Loucy (cell line): ENCODE measurements around the gene CTIF.

Experiments used
- H2AFZ ChIP-seq: fragments of 200-600 bp; sonication (generic); 2 replicates; pipeline ENCODE4 v1.6.0; 2016; ENCODE audit warnings: antibody characterized with exemption, mild to moderate bottlenecking, low read length, moderate library complexity
- H3F3A ChIP-seq: fragments of 200-600 bp; 2 replicates; pipeline ENCODE4 v1.6.0; 2016; ENCODE audit warnings: antibody characterized with exemption, low read depth, mild to moderate bottlenecking
- H3K27me3 ChIP-seq: fragments of 200-600 bp; sonication (generic); 2 replicates; pipeline ENCODE4 v1.6.1; 2014; ENCODE audit warnings: low read length, mild to moderate bottlenecking; ENCODE audit not compliant: insufficient read depth, poor library complexity, severe bottlenecking
- H3K36me3 ChIP-seq: fragments of 200-600 bp; sonication (generic); 2 replicates; pipeline ENCODE4 v1.6.1; 2016; ENCODE audit warnings: low read length; ENCODE audit not compliant: insufficient read depth
- H3K4me1 ChIP-seq: fragments of 200-600 bp; sonication (generic); 2 replicates; pipeline ENCODE4 v1.5.1; 2014; ENCODE audit warnings: low read length, mild to moderate bottlenecking; ENCODE audit not compliant: insufficient read depth, poor library complexity, severe bottlenecking
- H3K4me2 ChIP-seq: fragments of 200-600 bp; sonication (generic); 2 replicates; pipeline ENCODE4 v1.6.0; 2014; ENCODE audit warnings: antibody characterized with exemption, low read length, low read depth, mild to moderate bottlenecking; ENCODE audit not compliant: poor library complexity, severe bottlenecking
- H3K4me3 ChIP-seq: fragments of 200-600 bp; sonication (generic); 2 replicates; pipeline ENCODE4 v1.5.1; 2014; ENCODE audit warnings: low read length, mild to moderate bottlenecking, mixed read lengths; ENCODE audit not compliant: poor library complexity, severe bottlenecking
- H3K79me2 ChIP-seq: fragments of 200-600 bp; sonication (generic); 2 replicates; pipeline ENCODE4 v1.6.1; 2014; ENCODE audit warnings: low read length; ENCODE audit not compliant: insufficient read depth
- H3K9ac ChIP-seq: fragments of 200-600 bp; sonication (generic); 2 replicates; pipeline ENCODE4 v1.6.0; 2014; ENCODE audit warnings: mild to moderate bottlenecking, low read depth, low read length, moderate library complexity; ENCODE audit not compliant: poor library complexity, severe bottlenecking
- H3K9me2 ChIP-seq: fragments of 200-600 bp; sonication (generic); replicated peaks from 2 replicates; pipeline ENCODE4 v1.6.1; 2016; ENCODE audit warnings: low read depth, low read length, mixed read lengths
- H3K9me3 ChIP-seq: fragments of 200-600 bp; sonication (generic); 2 replicates; pipeline ENCODE4 v1.6.1; 2014; ENCODE audit warnings: mild to moderate bottlenecking, antibody characterized with exemption, low read length, low read depth; ENCODE audit not compliant: insufficient read depth
- H4K20me1 ChIP-seq: fragments of 200-600 bp; sonication (generic); 2 replicates; pipeline ENCODE4 v1.6.0; 2014; ENCODE audit warnings: antibody characterized with exemption, low read length, mild to moderate bottlenecking; ENCODE audit not compliant: insufficient read depth, poor library complexity, severe bottlenecking
- EZH2phosphoT487 ChIP-seq: fragments of 200-600 bp; IDR thresholded peaks from 2 replicates; pipeline ENCODE4 v1.6.1; 2018; ENCODE audit warnings: antibody characterized with exemption, mild to moderate bottlenecking, moderate library complexity, borderline replicate concordance
- TF ChIP-seq, protein P1 (sequence below): fragments of 200-600 bp; sonication (generic); conservative IDR thresholded peaks from 2 replicates; pipeline ENCODE4 v1.5.1; 2014; ENCODE audit warnings: mild to moderate bottlenecking, antibody characterized with exemption, low read length

CTIF gene

DNA sequence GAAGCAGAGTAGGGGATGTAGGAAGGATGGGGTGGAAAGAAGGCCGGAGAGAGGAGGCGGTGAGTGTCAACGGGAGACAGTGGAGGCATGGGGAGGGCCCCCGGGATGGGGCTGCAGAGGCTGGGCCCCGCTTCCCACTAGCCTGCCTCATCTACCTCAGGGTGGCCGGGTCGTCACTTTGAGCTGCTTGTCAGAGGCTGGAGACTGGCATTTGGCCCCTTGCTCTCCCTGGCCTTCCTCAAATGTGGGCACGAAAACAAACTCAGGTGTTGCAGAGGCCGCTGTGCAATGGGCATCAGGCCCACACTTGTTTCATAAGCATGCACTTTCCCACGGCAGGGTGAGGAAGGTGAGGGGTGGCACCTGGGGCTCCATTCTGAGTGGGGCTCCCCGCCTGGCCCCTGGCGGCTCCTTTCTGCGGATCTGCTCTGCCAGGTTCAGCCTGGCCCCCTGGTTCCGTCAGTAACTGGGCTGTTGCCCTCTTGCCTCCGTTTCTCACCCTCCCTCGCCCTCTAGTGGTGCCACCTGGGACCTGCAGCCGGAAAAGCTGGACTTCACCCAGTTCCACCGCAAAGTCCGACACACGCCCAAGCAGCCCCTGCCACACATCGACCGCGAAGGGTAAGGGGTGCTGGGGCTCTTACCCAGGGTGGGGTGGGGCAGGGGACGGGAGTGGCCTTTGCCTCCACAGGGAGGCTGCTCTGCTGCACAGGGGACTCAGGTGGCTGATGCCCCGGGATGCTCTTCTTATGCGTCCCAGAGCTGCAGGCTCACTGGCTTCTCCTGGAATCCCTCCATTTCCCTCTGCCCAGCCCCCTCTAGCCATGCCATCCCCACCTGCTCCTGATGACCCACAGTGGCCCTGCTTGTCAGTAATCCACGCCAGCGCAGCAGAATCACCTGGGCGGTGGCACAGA lies 125.4 kb downstream of the CTIF start:
- H3K4me1 ChIP-seq, result no peaks in the 10 kb centered on the region

DNA sequence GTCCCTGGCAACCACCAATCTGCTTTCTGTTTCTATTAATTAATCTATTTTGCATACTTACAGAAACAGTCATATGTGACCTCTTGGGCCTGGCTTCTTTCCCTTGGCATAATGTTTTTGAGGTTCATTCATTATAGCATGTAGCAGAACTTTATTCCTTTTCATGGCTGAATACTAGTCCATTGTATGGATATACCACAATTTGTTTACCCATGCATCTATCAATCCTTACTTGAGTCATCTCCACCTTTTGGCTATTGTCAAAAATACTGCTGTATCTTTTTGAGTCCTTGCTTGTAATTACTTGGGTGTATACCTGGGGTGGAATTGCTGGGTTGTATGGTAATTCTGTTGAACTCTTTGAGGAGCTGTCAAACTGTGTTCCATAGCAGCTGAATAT lies 126.8 kb downstream of the CTIF start:
- no peak overlapping the region for H3K4me2 ChIP-seq
- no peak overlapping the region for H3K4me3 ChIP-seq
- no peaks in the 10 kb centered on the region for H3K4me1 ChIP-seq
- H3K27me3 ChIP-seq, result no peaks in the 10 kb centered on the region
- H2AFZ ChIP-seq, result no peak overlapping the region
- peaks cover 28% of the 10 kb centered on the region; the same call in 1 of the 2 replicates for H3K36me3 ChIP-seq
- H3K9ac ChIP-seq, result no peak overlapping the region
- no peaks in the 10 kb centered on the region for H3K79me2 ChIP-seq
- H3F3A ChIP-seq, result no peaks in the 10 kb centered on the region
- no peaks in the 10 kb centered on the region for H4K20me1 ChIP-seq
- no peaks in the 10 kb centered on the region for H3K9me2 ChIP-seq
- 0 out of 2 replicates have a peak, but pooled peaks cover 6% of the 10 kb centered on the region for H3K9me3 ChIP-seq
- TF ChIP-seq EZH2phosphoT487, result no peak
- TF ChIP-seq, protein P1, sequence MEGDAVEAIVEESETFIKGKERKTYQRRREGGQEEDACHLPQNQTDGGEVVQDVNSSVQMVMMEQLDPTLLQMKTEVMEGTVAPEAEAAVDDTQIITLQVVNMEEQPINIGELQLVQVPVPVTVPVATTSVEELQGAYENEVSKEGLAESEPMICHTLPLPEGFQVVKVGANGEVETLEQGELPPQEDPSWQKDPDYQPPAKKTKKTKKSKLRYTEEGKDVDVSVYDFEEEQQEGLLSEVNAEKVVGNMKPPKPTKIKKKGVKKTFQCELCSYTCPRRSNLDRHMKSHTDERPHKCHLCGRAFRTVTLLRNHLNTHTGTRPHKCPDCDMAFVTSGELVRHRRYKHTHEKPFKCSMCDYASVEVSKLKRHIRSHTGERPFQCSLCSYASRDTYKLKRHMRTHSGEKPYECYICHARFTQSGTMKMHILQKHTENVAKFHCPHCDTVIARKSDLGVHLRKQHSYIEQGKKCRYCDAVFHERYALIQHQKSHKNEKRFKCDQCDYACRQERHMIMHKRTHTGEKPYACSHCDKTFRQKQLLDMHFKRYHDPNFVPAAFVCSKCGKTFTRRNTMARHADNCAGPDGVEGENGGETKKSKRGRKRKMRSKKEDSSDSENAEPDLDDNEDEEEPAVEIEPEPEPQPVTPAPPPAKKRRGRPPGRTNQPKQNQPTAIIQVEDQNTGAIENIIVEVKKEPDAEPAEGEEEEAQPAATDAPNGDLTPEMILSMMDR, result no peak

More for the DNA sequence above, 125.4 kb downstream of the CTIF start:
- Histone ChIP-seq H3K27me3 (no peaks in the 10 kb centered on the region), H3K4me2 (no peak overlapping the region), H3F3A (no peaks in the 10 kb centered on the region), H2AFZ (no peak overlapping the region), H3K4me3 (no peak overlapping the region), H3K9me3 (0 out of 2 replicates have a peak, but pooled peaks cover 6% of the 10 kb centered on the region), H4K20me1 (no peaks in the 10 kb centered on the region), H3K36me3 (peaks cover 20% of the 10 kb centered on the region; the same call in 1 of the 2 replicates), H3K9me2 (no peaks in the 10 kb centered on the region), H3K9ac (no peak overlapping the region), H3K79me2 (no peaks in the 10 kb centered on the region)
- no peak for TF ChIP-seq EZH2phosphoT487
- TF ChIP-seq, protein P1, result peak; percentile 95

DNA sequence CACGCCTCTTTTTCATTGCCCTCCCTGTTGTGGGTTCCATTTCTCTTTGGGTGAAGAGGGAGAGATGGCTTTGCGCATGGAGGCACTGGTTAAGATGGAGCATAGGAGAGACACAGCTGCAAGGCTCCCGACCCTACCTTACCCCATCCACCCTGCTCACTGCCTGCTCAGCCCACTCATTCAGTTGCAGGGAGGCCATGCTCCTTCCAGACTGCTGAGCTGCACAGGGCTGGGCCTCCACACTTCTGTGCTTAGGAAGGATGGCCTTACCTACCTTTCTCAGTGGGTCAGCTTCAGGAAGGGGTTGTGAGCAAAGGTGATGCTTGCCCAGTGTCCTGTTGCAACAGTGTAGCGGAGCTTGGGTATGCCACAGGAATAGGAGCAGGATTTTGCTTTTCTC lies 127.8 kb downstream of the CTIF start:
- no peaks in the 10 kb centered on the region for H3K27me3 ChIP-seq
- no peaks in the 10 kb centered on the region for H3K79me2 ChIP-seq
- no peak overlapping the region for H2AFZ ChIP-seq
- no peak for TF ChIP-seq EZH2phosphoT487
- TF ChIP-seq, protein P1, result no peak
- peaks cover 37% of the 10 kb centered on the region; the same call in 1 of the 2 replicates for H3K36me3 ChIP-seq
- H3K9me3 ChIP-seq, result peaks cover 15% of the 10 kb centered on the region; the same call in 1 of the 2 replicates
- H4K20me1 ChIP-seq, result no peaks in the 10 kb centered on the region
- no peak overlapping the region for H3K4me2 ChIP-seq
- no peaks in the 10 kb centered on the region for H3F3A ChIP-seq
- H3K9me2 ChIP-seq, result no peaks in the 10 kb centered on the region
- no peak overlapping the region for H3K9ac ChIP-seq
- H3K4me1 ChIP-seq, result no peaks in the 10 kb centered on the region
- no peak overlapping the region for H3K4me3 ChIP-seq
